ENCODE data around the gene C1QTNF3. TPM values are rescaled to one million over a fixed set of nuclear protein-coding genes. Genes with fewer than 3 reads are reported as not detected.

Gene C1QTNF3
- total and polyA plus RNA-seq, 2 donors (not counting 1 experiment from before 2014, with no cell fraction given): 6.6 to 11.9 TPM

GRCh38 chr5:33992864-33993263, 50.1 kb downstream of the C1QTNF3 start:
- Mint-ChIP-seq H3K4me3 (no peak overlapping the region), H3K9me3 (ENCODE audit: insufficient read depth) (peaks cover 2% of the 10 kb centered on the region), H3K4me1 (no peaks in the 10 kb centered on the region), H3K27me3 (no peaks in the 10 kb centered on the region), H3K27ac (no peak overlapping the region)
- Histone ChIP-seq H3K27me3 (replicated peaks in 1 of 4; ENCODE audit: control extremely low read depth in 1 of 4, control insufficient read depth in 3 of 4, insufficient read depth in 4 of 4, low read length in 3 of 4) (no peaks in the 10 kb centered on the region), H3K36me3 (replicated peaks in 1 of 2; ENCODE audit: control extremely low read depth in 1 of 2, control insufficient read depth in 1 of 2, extremely low read depth in 1 of 2, insufficient read depth in 2 of 2, low read length in 1 of 2) (peaks cover 8 to 27% of the 10 kb centered on the region in 2 experiments), H3K79me2 (ENCODE audit: control insufficient read depth, insufficient read depth, low read length) (no peaks in the 10 kb centered on the region), H2AFZ (ENCODE audit: insufficient read depth, low read depth, low read length, poor library complexity, severe bottlenecking) (no peak overlapping the region), H3K27ac (ENCODE audit: low read length in 2 of 2) (no peak overlapping the region), H3K4me1 (ENCODE audit: control insufficient read depth in 2 of 2, insufficient read depth in 2 of 2, low read length in 2 of 2) (no peaks in the 10 kb centered on the region), H3K4me2 (replicated peaks; ENCODE audit: low read depth, low read length, poor library complexity, severe bottlenecking) (no peak overlapping the region), H3K4me3 (ENCODE audit: control extremely low read depth in 1 of 5, extremely low read depth in 1 of 5, insufficient read depth in 1 of 5, low read depth in 2 of 5, low read length in 4 of 5) (no peak overlapping the region), H3K9ac (ENCODE audit: low read length) (no peak overlapping the region), H4K20me1 (ENCODE audit: control insufficient read depth, insufficient read depth, low read length, poor library complexity, severe bottlenecking) (no peaks in the 10 kb centered on the region), H3K9me3 (ENCODE audit: control extremely low read depth in 1 of 3, control insufficient read depth in 2 of 3, insufficient read depth in 1 of 3, low read length in 2 of 3) (no peaks in the 10 kb centered on the region)
- WGBS (ENCODE audit: insufficient coverage): 100% methylated on average over 1 of the region's 2 CpGs
- CTCF ChIA-PET: no interaction called here
- ATAC-seq (ENCODE audit: low read depth) (no peak), DNase-seq (no peak)
- TF ChIP-seq CTCF (IDR thresholded peaks at IDR 0.05) (no peak), EZH2 (IDR thresholded peaks at IDR 0.05; ENCODE audit: borderline replicate concordance, insufficient read depth, low read depth, low read length, poor library complexity, severe bottlenecking) (no peak)
- intact Hi-C loops (cut with micrococcal nuclease): no loop called here
- POLR2A ChIA-PET: no interaction called here

DNA sequence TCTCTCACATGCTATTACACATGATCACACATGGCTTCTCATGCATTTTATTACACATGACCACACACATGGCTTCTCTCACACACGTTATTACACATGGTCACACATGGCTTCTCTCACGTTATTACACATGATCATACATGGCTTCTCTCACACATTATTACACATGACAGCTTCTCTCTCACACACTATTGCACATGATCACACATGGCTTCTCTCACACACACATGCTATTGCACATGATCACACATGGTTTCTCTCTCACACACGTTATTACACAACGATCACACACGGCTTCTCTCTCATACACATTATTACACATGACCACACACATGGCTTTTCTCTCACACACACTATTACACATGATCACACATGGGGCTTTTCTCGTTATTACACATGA, 57.6 kb downstream of the C1QTNF3 start:
- Histone ChIP-seq H3K27me3 (replicated peaks in 1 of 4; ENCODE audit: control extremely low read depth in 1 of 4, control insufficient read depth in 3 of 4, insufficient read depth in 4 of 4, low read length in 3 of 4) (no peaks in the 10 kb centered on the region), H3K79me2 (ENCODE audit: control insufficient read depth, insufficient read depth, low read length) (no peaks in the 10 kb centered on the region), H4K20me1 (ENCODE audit: control insufficient read depth, insufficient read depth, low read length, poor library complexity, severe bottlenecking) (no peaks in the 10 kb centered on the region), H3K9ac (ENCODE audit: low read length) (no peak overlapping the region), H3K9me3 (ENCODE audit: control extremely low read depth in 1 of 3, control insufficient read depth in 2 of 3, insufficient read depth in 1 of 3, low read length in 2 of 3) (no peaks in the 10 kb centered on the region), H3K4me3 (ENCODE audit: control extremely low read depth in 1 of 5, extremely low read depth in 1 of 5, insufficient read depth in 1 of 5, low read depth in 2 of 5, low read length in 4 of 5) (no peak overlapping the region), H3K36me3 (replicated peaks in 1 of 2; ENCODE audit: control extremely low read depth in 1 of 2, control insufficient read depth in 1 of 2, extremely low read depth in 1 of 2, insufficient read depth in 2 of 2, low read length in 1 of 2) (peaks cover 2 to 18% of the 10 kb centered on the region in 2 experiments), H3K27ac (ENCODE audit: low read length in 2 of 2) (no peak overlapping the region), H3K4me2 (replicated peaks; ENCODE audit: low read depth, low read length, poor library complexity, severe bottlenecking) (no peak overlapping the region), H3K4me1 (ENCODE audit: control insufficient read depth in 2 of 2, insufficient read depth in 2 of 2, low read length in 2 of 2) (no peaks in the 10 kb centered on the region), H2AFZ (ENCODE audit: insufficient read depth, low read depth, low read length, poor library complexity, severe bottlenecking) (no peak overlapping the region)
- intact Hi-C loops (cut with micrococcal nuclease): no loop called here
- ChIA-PET CTCF (no interaction called here), POLR2A (no interaction called here)
- Mint-ChIP-seq H3K27me3 (no peaks in the 10 kb centered on the region), H3K4me3 (no peak overlapping the region), H3K27ac (no peak overlapping the region), H3K4me1 (no peaks in the 10 kb centered on the region), H3K9me3 (ENCODE audit: insufficient read depth) (peaks cover 2% of the 10 kb centered on the region)
- over 99% methylated on average over 6 of the region's 6 CpGs for WGBS (ENCODE audit: insufficient coverage)
- TF ChIP-seq CTCF (IDR thresholded peaks at IDR 0.05) (no peak), EZH2 (IDR thresholded peaks at IDR 0.05; ENCODE audit: borderline replicate concordance, insufficient read depth, low read depth, low read length, poor library complexity, severe bottlenecking) (no peak)
- ATAC-seq (ENCODE audit: low read depth) (no peak), DNase-seq (no peak)
